GM19324 (cell line): Measurements from ENCODE around the gene TBCEL.
"Not testable (repeated sequence)": the region's sequence is repeated elsewhere in the genome, so short reads cannot be mapped to it uniquely, and the experiment has no call there.

Experiments
- ATAC-seq: cut with Tn5 transposase; IDR thresholded peaks from one replicate; pipeline ENCODE4 v1.9.1; 2021; ENCODE audit warnings: mild to moderate bottlenecking, moderate library complexity; ENCODE audit not compliant: unreplicated experiment, low FRiP score

TBCEL gene

DNA sequence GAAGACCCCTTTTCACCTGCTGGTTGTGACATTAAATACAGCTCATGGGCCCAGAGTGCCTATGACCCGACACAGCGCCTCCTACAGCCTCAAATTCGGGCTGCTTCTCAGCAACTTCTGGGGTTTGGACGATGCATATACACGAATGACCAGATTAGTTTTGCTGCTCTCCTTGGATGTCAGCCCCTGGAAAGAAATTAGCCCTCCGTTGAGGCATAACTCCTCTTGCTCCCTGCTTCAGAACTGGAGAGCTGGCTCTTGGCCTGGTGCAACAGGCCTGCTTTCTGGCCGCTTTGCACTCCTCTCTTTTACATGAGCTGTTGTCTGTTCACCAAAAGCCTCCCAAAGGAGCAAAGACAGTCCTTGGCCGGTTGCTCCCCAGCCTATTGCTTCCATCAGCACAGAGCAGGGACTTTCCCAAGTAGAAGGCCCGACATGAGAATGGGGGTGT lies 80.4 kb downstream of the TBCEL start:
- ATAC-seq = no peak

DNA sequence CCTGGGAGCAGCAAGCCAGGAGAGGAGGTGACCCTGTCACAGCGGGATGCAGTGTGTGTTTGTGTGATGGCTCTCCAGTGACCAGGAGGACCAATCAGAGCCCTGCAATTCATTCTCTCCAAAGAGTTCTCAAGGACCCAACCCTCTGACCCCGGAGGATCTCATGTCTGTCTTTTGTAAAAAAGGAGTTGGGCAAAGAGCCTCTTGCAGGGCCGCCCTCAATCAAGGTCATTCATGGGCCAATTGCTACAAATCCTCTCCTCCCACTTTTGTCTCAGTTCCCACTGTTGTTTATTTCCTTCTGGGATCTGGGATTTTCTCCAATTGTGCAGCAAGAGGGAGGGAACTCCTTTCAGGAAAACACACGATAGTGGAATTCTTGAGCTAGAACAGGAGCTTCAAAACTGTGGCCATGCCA lies 81.2 kb downstream of the TBCEL start:
- no peak for ATAC-seq

DNA sequence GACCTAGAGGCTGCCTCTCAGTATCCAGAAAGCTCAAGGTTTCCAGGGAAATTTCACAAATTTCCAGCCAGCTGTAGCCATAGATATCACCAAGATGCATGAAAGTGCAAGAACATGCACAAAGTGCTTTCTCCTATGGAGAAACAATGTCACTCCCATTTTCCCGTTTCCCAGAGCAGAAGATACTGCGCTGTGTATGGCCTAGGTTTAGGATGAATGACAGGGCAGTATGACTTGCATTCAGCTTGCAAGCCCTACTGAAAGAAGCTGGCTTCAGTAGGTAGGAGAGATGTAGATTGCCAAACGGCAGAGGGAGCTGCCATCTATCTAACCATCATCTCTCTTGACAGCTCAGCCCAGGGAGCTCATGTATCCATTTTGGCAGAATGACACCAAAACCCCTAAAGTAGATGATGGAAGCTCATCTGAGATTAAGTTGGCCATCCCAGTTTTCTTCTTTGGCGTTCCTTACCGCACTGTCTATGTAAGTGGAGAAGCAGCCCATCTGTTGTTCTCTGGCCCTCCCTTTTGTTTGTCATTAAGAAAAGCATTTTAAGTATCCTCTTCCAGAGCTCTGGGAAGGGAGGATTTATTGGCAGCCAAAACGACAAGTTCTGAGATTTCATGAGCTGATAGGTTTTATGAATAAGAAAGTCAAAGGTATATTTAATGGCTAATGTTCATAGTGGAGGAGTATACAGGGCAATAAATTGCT lies 81.7 kb downstream of the TBCEL start:
- ATAC-seq = no peak

DNA sequence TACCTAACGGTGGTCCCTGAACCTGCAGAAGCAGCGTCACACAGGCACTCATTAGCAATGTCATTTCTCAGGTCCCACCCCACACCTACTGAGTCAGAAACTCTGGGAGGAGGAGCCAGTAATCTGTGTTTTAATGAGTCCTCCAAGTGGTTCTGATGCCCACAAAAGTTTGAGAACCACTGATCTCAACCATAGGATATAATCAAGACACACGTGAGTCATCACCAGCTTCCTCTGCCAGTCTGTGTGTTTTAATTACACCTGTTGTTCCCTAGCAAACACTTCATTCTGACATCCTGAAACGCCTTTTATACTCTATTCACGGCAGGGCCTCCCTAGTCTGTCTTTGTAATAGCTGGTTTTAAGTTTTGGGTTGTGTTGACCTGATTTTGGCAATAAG lies 82.9 kb downstream of the TBCEL start:
- ATAC-seq = no peak

DNA sequence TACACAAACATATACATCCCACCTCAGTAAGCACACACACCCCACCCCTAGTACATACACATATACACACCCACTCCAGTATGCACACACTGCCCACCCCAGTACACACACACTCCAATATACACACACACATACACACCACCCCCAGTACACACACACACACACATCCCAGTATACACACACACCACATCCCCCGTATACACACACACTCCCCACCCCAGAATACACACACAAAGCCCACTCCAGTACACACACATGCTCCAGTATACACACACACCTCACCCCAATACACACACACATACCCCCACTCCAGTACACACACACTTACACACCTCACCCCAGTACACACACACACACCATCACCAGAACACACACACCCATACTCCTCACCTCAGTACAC lies 84.5 kb downstream of the TBCEL start:
- ATAC-seq = no peak

DNA sequence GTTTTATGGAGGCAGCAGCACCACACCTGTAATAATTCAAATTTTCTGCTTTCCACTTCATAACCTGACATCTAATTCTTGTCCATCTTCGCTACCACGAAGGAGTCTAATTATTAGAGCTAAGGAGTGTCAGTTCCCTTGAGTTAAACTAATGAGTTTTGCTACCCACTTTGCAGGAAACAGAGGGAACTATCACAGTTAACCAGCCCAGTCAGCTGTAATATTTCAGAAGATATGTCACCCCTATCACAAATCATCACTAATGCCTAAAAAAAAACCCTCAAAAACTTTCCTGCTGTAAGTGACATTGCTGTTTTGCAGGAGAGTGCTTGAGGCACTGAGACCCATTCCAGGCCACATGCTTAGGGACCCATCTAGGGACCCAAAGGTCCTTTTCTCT lies 85.6 kb downstream of the TBCEL start:
- ATAC-seq = no peak

DNA sequence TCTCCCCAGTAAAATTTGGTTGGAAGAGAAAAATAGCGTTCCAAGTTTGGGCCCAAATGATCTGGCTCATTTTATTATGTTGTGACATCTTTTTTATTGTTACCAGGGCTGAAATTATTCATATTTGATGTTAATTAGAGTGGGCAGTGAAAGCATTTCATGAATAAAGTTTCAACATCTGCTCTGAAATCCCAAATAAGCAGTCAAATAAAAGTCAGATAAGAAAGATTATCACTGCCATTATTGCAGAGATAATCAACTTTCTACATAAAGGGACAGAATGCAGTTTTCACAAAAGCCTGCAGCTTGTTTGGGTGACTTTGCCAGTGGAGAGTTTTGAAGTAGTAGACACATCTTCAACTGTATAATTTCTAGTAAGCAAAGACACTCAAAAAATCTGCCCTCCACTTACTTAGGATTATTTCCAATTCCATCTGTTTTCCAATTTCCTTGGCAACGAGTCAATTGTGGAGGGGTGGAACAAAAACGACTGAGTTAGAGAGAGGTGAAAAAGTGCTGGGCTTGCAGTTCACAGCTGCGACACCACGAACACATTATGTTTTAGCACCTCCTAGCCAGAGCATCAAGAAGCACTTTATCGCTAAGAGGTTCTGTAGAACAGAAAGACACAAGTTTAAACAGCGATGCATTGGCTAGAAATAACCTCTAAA lies 86.1 kb downstream of the TBCEL start:
- no peak for ATAC-seq

DNA sequence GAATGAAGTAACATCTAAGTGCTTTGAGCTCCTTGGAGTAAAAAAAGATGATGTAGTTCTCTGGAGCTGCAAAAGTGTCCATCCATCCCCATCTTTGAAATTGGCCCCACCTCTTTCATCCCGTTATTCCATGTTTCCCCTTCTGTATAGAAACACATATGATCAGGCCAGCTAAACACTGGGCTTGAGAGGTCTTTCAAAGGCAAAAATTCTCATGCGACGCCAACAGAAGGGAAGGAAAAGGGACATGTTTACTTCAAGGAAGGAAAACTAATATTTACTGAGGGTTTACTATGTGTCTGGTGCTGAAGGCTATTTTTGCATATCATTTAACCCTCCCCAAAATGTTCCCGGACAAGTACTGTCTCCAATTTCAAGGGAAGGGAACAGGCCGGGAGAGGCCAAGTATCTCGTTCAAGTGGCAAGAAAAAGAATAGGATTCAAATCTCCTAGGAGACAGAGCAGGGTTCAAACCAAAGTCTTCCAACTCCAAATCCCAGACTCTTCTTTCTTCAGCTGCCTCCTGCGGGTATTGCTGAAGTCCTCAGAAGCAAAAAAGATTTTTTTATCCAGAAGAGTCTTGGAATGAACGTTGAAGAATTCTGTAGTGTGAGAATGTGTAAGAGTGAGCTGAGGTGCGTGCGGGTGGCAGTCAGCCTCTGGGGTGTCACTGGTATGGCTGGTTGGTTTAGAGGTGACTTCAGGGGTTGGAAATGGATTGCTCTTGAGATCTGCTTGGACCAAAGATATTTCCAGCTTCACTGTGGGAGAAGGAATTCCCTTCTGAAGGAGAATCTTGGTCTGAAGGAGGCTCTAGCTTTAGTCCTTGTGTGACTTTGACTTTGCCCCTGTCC lies 87.2 kb downstream of the TBCEL start:
- no peak for ATAC-seq

DNA sequence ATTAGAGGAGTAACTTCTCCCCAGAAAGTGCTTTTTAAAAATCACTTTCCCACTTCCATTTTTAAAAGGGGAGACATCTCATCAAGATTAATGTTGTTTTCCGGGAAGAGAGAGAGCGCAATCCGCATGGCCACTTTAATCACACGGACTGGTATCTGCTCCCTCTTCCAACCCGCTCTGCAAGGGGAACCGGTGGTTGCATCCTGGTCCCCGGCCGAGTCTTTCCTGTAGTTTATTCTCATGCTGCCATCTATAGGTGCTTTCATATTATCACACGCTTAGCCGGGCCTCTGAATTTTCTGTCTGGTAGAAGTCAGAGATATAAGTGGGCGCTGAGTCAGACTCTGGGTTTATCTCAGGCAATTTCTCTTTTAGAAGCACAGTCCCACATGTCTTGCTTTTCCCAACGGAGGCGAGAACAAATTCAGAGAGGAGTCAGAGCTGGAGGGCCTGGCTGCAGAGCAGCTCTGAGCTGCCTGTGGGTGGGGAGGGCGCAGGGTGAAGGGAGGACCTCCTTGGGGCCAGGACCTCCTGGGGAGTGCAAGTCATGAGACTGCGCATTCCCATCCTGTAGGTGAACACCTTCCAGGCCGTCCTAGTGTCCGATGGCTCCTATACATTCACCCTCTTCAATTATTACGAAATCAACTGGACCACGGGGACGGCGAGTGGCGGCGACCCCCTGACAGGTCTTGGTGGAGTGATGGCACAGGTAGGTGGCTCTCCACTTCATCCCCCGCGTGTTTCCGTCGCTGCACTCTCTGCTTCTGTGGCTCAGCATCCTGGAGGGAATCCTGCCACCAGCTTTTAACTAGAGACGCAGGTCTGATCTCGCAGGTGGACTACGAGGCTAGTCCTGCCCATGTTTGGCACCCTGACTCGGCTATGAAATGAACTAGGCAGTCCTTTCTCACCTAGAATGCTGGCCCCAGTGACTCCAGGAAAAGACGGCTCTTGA lies 88.9 kb downstream of the TBCEL start:
- ATAC-seq = no peak

DNA sequence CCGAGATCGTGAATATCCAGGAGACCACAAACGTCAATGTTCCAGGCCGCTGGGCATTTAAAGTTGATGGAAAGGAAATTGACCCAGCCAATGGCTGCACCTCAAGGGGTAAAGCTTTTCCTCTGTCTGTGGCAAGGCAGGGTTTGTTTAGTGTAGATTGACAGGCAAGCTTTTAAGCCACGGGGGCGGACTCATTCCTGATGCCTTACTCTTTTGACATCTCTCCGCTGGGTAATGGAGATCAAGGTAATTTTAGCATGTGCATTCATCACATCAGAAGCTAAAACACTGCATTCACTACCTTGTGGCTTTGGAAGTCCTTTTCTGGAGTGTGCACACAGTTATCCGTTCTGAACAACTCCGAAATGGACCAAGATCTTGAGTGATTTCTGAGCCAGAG lies 89.7 kb downstream of the TBCEL start:
- no peak for ATAC-seq

DNA sequence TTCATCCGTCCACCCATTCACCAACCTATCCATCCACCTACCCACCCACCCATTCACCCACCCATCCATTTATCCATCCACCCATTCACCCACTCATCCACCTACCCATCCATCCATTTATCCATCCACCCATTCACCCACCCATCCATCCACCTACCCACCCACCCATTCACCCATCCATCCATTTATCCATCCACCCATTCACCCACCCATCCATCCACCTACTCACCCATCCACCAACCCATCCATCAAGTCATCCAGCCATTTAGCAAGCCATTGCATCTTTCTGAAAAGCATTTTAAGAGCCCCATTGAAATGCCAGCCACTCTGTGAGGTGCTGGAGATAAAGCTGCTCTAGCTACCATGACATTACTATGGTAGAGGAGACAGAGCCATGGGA lies 91.1 kb downstream of the TBCEL start:
- ATAC-seq = not testable (repeated sequence)

DNA sequence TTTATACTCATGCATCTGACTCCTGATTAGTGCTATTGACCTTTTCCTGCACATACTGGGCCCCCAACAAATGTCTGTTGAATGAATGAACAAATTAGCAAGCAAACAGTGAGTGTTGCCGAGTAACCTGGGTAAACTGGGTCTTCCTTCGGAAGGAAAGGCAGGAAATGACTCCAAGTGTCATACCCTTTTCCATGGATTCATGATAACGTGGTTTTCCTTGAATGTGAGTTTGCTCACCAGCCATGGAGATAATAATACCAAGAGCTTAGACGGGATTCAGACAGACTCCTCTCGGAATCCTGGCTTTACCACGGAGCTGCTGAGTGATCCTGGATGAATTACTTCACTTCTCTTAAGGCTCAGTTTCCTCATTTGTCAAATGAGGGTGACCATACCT lies 93.9 kb downstream of the TBCEL start:
- ATAC-seq = no peak

DNA sequence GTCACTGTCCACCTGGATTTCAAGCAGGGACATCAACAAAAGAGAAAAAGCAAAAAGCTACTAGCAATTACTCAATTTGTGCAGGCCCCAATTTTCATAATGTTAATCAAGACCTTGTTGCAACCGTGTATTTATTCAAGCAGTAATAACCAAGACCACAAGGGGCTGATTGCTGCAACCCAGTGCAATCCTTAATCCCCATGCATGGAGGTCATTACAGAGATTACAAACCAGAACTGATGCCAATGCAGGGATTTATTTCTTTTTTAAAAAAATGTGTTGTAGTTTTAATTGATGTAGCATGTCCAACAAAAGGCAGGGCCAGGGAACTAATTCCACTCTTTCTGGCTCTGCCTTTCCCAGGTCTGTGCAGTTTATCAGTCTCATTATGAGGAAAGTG lies 95.5 kb downstream of the TBCEL start:
- no peak for ATAC-seq

DNA sequence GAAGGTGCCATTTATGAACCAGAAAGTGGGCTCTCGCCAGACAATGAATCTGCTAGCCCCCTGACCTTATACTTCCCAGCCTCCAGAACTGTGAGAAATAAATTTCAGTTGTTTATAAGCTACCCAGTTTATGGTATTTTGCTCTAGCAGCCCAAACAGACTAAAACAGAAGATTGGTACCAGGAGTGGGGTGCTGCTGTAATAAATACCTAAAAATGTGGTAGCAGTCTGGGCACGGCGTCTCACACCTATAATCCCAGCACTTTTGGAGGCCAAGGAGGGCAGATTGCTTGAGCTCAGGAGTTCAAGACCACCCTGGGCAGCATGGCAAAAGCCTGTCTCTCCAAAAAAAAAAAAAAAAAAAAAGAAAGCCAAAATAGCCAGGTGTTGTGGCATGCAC lies 98.4 kb downstream of the TBCEL start:
- ATAC-seq = no peak

DNA sequence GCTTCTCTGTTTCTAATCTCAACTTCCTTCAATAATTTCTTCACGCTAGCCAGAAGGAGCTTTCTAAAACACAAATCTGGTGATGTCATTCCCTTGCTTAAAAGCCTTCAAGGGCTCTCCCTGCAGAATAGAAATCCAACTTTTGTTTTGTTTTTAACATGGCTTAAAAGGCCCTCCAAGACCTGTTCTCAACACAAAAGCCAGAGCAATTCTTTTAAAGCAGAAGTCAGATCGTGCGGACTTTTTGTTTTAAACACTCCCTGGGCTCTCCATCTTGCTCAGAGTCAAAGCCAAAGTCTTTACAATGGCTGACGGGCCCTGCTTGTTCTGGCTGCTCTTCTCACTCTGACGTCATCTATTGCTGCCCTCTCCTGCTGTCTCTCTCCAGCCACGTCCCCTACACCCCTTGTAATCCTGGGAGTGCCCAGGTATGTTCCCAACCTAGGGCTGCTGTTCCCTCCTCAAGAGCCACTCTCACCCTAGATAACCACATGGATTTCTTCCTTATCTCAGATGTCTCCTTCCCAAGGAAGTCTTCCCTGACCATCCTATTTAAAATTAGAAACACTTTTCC lies 99.7 kb downstream of the TBCEL start:
- no peak for ATAC-seq

DNA sequence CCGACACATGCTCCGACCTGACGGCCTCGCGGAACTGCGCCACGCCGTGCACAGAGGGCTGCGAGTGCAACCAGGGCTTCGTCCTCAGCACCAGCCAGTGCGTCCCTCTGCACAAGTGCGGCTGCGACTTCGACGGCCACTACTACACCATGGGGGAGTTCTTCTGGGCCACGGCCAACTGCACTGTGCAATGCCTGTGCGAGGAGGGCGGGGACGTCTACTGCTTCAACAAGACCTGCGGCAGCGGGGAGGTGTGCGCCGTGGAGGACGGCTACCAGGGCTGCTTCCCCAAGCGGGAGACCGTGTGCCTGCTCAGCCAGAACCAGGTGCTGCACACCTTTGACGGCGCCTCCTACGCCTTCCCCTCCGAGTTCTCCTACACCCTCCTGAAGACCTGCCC lies 103.9 kb downstream of the TBCEL start:
- no peak for ATAC-seq

DNA sequence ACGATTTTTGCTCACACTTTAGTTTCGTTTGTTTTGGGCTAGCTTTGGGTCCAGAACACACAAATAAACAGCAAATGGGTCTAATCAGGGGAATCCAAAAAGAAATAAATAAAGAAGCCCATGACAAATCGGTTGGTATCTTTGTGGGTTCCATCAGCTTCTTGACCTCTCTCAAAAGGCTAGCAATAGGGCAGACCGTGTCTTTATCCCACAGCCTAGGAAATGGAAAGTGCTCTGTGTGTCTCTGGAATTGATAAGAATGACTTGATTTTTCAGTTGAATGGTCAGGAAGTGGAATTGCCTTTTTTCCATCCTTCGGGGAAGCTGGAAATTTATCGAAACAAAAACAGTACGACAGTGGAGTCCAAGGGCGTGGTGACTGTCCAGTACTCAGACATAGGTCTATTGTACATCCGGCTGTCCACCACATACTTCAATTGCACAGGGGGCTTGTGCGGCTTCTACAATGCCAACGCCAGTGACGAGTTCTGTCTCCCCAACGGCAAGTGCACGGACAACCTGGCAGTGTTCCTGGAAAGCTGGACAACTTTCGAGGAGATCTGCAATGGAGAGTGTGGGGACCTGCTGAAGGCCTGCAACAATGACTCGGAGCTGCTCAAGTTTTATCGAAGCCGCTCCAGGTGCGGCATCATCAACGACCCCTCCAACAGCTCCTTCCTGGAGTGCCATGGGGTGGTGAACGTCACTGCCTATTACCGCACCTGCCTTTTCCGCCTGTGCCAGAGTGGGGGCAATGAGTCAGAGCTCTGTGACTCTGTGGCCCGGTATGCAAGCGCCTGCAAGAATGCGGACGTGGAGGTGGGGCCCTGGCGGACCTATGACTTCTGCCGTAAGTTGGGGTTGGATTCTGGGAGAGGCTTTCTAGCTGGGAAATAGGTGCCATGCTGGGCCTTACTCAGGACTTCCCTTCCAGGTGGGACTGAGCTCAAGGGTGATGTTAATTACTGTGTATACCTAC lies 105.7 kb downstream of the TBCEL start:
- no peak for ATAC-seq

DNA sequence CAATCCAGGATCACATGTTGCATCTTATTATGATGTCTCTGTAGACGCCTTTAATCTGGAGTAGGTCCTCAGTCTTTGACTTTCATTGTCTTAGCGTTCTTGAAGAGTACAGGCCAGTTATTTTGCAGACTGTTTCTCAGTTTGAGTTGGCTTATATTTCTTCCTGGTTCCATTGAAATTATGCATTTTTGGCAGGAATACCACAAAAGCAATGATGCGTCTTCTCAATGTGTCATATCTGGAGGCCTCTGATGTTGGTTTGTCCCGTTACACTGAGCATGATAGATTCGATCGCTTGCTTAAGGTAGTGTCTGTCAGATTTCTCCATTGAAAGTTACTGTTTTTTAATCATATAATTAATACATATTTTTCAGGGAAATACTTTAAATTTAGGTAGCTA lies 107.8 kb downstream of the TBCEL start:
- ATAC-seq = no peak
